HG02840 (cell line): ENCODE results near the gene LIPI.
"Not testable (repeated sequence)": the region's sequence is repeated elsewhere in the genome, so short reads cannot be mapped to it uniquely, and the experiment has no call there.

ENCODE experiments used
- ATAC-seq: cut with Tn5 transposase; IDR thresholded peaks from one replicate; pipeline ENCODE4 v1.9.1; 2021; ENCODE audit warnings: mild to moderate bottlenecking, moderate library complexity, moderate number of reproducible peaks; ENCODE audit not compliant: unreplicated experiment, low FRiP score

LIPI gene

GRCh38 chr21:14076143-14076806, 134.5 kb downstream of the LIPI start:
- ATAC-seq, result no peak

- ATAC-seq, result no peak
Observed at GRCh38 chr21:14075346-14076142, 135.2 kb downstream of the LIPI start.

GRCh38 chr21:14074177-14074576, 136.6 kb downstream of the LIPI start:
- no peak for ATAC-seq

GRCh38 chr21:14073615-14074014, 137.1 kb downstream of the LIPI start:
- no peak for ATAC-seq

- ATAC-seq, result no peak
Observed at GRCh38 chr21:14072761-14073535, 137.8 kb downstream of the LIPI start.

GRCh38 chr21:14071902-14072734, 138.6 kb downstream of the LIPI start:
- no peak for ATAC-seq

- ATAC-seq, result no peak
Observed at GRCh38 chr21:14070968-14071367, 139.8 kb downstream of the LIPI start.

GRCh38 chr21:14070049-14070893, 140.5 kb downstream of the LIPI start:
- no peak for ATAC-seq

- ATAC-seq, result no peak
Observed at GRCh38 chr21:14064296-14064645, 146.5 kb downstream of the LIPI start.

GRCh38 chr21:14063620-14064295, 147.0 kb downstream of the LIPI start:
- ATAC-seq, result not testable (repeated sequence)

GRCh38 chr21:14062684-14063083, 148.1 kb downstream of the LIPI start:
- not testable (repeated sequence) for ATAC-seq

- not testable (repeated sequence) for ATAC-seq
Observed at GRCh38 chr21:14061820-14062219, 148.9 kb downstream of the LIPI start.

- not testable (repeated sequence) for ATAC-seq
Observed at GRCh38 chr21:14058995-14059627, 151.6 kb downstream of the LIPI start.
